Measurements from ENCODE around the gene PFDN6. TPM values are rescaled to one million over a fixed set of nuclear protein-coding genes. Genes with fewer than 3 reads are reported as not detected.

The PFDN6 gene
- total RNA-seq, 6 experiments from 2014 or later = 23.8 to 35.2 (median 27.5) TPM

DNA sequence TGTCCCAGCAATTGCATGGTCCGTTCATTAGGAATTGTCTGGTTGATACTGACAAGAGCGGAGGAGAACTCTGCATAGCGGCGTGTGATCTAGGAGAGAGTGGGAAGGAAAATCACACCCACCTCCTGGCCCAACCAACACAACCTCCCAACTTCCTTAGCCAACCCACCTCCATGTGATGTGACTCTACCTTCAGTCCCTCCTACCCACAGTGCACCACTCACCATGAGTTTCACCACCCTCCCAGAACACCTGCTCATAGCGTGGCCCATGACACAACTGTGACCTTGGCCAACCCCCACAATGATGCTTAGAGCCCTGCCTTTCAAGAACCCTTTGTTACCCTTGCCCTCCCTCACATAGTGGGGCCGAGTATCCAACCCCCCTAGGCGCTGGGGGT is 25.4 kb upstream of the PFDN6 start:
- no peaks in the 10 kb centered on the region for H3K4me1 ChIP-seq
- H3K27me3 ChIP-seq = no peaks in the 10 kb centered on the region
- no peak overlapping the region for H3K27ac ChIP-seq
- H3K36me3 ChIP-seq = peaks cover 6 to 70% (median 14%) of the 10 kb centered on the region in 4 donors
- TF ChIP-seq, protein P1, sequence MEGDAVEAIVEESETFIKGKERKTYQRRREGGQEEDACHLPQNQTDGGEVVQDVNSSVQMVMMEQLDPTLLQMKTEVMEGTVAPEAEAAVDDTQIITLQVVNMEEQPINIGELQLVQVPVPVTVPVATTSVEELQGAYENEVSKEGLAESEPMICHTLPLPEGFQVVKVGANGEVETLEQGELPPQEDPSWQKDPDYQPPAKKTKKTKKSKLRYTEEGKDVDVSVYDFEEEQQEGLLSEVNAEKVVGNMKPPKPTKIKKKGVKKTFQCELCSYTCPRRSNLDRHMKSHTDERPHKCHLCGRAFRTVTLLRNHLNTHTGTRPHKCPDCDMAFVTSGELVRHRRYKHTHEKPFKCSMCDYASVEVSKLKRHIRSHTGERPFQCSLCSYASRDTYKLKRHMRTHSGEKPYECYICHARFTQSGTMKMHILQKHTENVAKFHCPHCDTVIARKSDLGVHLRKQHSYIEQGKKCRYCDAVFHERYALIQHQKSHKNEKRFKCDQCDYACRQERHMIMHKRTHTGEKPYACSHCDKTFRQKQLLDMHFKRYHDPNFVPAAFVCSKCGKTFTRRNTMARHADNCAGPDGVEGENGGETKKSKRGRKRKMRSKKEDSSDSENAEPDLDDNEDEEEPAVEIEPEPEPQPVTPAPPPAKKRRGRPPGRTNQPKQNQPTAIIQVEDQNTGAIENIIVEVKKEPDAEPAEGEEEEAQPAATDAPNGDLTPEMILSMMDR (IDR thresholded peaks at IDR 0.05) = no peak
- TF ChIP-seq POLR2A (IDR thresholded peaks at IDR 0.05) = no peak
- peak in 1 of 4 donors; percentile 19 for ATAC-seq
- DNase-seq = no peak
- H3K9me3 ChIP-seq = no peaks in the 10 kb centered on the region
- WGBS (ENCODE audit: insufficient coverage, low coverage, low lambda C conversion rate, missing lambda C conversion rate) = 92% methylated on average over 6 of the region's 7 CpGs
- H3K4me3 ChIP-seq = no peak overlapping the region
- intact Hi-C loops (cut with DNase I) = no loop called here

DNA sequence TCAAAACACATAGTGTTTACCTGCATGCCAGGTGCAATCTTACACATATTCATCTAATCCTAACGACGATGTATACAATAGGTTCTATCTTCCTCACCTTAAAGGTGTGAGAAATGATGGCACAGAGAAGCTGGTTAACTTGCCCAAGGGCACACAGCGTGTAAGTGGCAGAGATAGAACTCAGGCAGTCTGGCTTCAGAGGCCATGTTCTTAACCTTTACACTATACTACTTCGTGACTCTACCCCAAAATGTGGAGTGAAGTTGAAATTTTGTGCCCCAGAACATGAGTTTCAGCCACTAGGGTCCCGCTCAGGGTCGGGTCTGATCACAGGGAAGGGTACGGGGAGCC is 18.3 kb upstream of the PFDN6 start:
- 1% methylated on average over 6 of the region's 7 CpGs for WGBS (ENCODE audit: insufficient coverage, low coverage, low lambda C conversion rate, missing lambda C conversion rate)
- TF ChIP-seq, protein P1 (IDR thresholded peaks at IDR 0.05) = no peak
- no peak for TF ChIP-seq POLR2A (IDR thresholded peaks at IDR 0.05)
- peak in 3 of 4 donors; percentile 7 to 33 (median 15) for ATAC-seq
- Histone ChIP-seq H3K27me3 (no peaks in the 10 kb centered on the region), H3K27ac (peak overlapping the region; percentile 87 to 90 (median 89)), H3K9me3 (no peaks in the 10 kb centered on the region), H3K4me3 (peak overlapping the region; percentile 60 to 95 (median 91)), H3K36me3 (peaks cover 6 to 55% (median 14%) of the 10 kb centered on the region in 4 donors), H3K4me1 (peaks cover 1 to 42% (median 18%) of the 10 kb centered on the region in 4 donors)
- no peak for DNase-seq
- intact Hi-C loops (cut with DNase I) = no loop called here

DNA sequence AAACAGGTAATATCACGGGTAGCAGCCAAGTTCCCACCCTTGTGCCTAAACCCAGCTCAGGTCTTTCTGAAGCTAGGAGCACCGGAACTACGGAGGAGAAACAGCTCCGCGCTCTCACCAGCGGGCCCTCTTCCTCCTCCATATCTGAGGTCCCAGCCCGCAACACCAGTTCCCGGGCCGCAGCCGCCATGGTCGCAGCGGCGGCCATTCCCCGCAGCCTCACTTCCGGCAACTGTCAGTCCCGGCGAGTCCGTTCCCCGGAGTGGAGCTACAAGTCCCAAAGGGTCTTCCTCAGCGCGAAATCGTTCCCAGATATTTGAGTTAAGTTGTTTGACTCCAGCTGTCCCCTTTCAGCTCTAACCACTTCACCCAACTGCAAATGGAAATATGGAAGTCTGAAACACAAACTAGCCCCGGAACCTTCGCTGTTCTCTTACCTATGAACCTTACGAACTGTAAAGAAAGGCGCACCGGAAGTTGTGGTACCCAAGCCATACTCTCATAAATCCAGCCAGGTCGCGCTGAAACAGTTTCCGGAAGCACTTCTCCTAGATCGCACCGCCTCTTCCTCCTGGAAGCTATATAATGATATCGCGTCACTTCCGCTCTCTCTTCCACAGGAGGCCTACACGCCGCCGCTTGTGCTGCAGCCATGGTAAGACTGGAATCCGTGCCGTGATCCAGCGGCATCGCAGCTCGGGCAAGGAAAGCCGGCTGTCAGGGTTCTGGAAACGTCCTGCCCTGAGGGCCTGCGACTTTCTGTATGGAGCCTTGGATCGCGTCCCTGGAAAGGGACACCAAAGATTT is 17.7 kb upstream of the PFDN6 start, which contains the start of the genes RPS18 and VPS52:
Gene RPS18 (plus strand): TSS at position 608 of the 807 bp plus-strand sequence. CDS start 45 bp downstream, at position 653.
Gene VPS52 (minus strand): TSS at position 409 of the 807 bp plus-strand sequence. CDS start 201 bp downstream, at position 208.
- H3K4me1 ChIP-seq = peaks cover 2 to 48% (median 21%) of the 10 kb centered on the region in 4 donors
- H3K27me3 ChIP-seq = no peaks in the 10 kb centered on the region
- peak within 1 kb of the TSS; percentile 87 to 90 (median 89) for H3K27ac ChIP-seq
- WGBS (ENCODE audit: insufficient coverage, low coverage, low lambda C conversion rate, missing lambda C conversion rate) = 2% methylated on average over 24 of the region's 48 CpGs
- no peaks in the 10 kb centered on the region for H3K9me3 ChIP-seq
- peak; percentile 89 to 95 (median 93) for DNase-seq
- intact Hi-C loops (cut with DNase I) = no loop called here
- ATAC-seq = peak; percentile 93 to 95 (median 93)
- peak within 1 kb of the TSS; percentile 60 to 95 (median 91) for H3K4me3 ChIP-seq
- peaks cover 2 to 55% (median 14%) of the 10 kb centered on the region in 4 donors for H3K36me3 ChIP-seq
- peak; percentile 93 for TF ChIP-seq POLR2A (IDR thresholded peaks at IDR 0.05)
- TF ChIP-seq, protein P1 (IDR thresholded peaks at IDR 0.05) = no peak

DNA sequence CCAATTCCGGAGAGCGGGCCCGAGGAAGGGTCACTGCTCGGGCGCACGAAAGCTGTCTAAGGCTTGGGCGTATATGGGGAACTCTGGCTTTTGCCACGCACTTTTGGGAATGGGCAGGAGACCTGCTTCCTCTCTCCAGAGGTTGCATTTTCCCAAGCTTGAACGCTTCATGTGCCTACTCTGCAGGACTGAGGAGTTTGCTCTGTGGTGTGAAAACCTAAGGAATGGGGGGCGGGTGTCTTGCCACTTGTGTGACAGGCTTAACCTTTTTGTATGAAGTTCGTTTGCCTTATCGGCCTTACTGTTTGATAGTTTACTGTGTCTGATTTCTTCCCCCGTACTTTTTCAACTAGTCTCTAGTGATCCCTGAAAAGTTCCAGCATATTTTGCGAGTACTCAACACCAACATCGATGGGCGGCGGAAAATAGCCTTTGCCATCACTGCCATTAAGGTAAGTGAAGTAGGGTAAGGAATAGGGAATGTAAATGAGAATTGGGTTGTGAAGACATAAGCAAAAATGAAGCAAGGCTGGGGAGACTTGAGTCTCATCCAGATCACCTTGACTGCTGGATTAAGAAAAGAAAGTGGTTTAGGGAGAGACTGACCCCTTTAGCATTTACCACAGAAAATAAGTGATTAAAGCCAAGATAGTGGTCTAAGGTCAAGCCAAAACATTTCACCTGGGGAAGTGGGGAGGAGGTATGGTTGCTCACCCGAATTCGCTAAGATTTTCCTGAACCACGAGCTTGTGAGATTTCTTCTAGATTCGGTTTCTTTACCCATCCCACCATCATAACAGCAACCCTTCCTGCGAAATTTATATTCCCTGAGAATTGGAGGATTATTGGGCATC is 16.9 kb upstream of the PFDN6 start:
- intact Hi-C loops (cut with DNase I) = no loop called here
- TF ChIP-seq, protein P1 (IDR thresholded peaks at IDR 0.05) = no peak
- no peak for TF ChIP-seq POLR2A (IDR thresholded peaks at IDR 0.05)
- peak overlapping the region; percentile 56 to 89 (median 58) for H3K27ac ChIP-seq
- peak; percentile 11 to 44 (median 16) for ATAC-seq
- H3K4me3 ChIP-seq = peak overlapping the region; percentile 60 to 95 (median 91)
- 16% methylated on average over 14 of the region's 22 CpGs for WGBS (ENCODE audit: insufficient coverage, low coverage, low lambda C conversion rate, missing lambda C conversion rate)
- peaks cover 0 to 47% (median 10%) of the 10 kb centered on the region in 4 donors for H3K36me3 ChIP-seq
- H3K9me3 ChIP-seq = no peaks in the 10 kb centered on the region
- H3K4me1 ChIP-seq = peaks cover 2 to 49% (median 21%) of the 10 kb centered on the region in 4 donors
- no peaks in the 10 kb centered on the region for H3K27me3 ChIP-seq
- no peak for DNase-seq

Measured in right lobe of liver (tissue), 6 donors.